Thoracic aorta endothelial cell (primary cell): ENCODE measurements around the gene DDX43. TPM values are rescaled to one million over a fixed set of nuclear protein-coding genes. Genes with fewer than 3 reads are reported as not detected.

Source experiments
- small RNA-seq: library from RNA; depleted of rRNA; stranded (forward); fragments of <200 nt; gene quantifications from one replicate; pipeline ENCODE3, GENCODE V24; 2012
- total RNA-seq: library from RNA; depleted of rRNA; stranded (reverse); fragments of >200 nt; gene quantifications from 2 replicates; pipeline ENCODE4 v1.2.3, GENCODE V29; 2012

DDX43 gene
- total RNA-seq: 0.66 and 0.72 TPM in 2 replicates

DNA sequence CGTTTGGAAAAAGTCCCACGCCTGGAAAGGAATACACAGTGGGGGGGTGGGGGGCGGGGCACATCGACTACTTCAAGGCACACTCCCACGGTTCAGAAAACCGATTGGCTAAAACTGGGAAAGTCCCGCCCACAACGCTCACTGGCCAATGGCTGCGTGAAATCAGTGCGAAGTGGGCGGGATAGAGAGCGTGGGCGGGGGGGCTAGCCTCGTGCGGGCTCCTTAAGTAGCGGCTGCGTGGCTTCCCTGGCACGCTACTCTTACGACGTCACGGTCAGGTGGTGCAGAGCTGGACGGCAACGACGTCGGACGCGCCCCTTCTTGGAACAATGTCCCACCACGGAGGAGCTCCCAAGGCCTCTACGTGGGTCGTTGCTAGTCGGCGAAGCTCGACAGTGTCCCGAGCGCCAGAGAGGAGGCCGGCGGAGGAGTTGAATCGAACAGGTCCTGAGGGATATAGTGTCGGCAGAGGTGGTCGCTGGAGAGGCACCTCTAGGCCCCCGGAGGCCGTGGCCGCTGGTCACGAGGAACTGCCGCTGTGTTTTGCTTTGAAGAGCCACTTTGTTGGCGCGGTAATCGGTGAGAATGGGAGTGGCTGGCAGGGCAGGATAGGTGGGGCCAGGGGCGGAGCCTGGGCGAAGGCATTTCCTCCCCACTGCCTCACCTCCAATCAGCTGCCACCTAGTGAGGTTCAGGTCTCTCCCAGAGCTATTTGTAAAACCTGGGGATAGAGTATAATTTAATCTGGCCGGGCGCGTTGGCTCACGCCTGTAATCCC is at the start of gene DDX43:
Gene DDX43, plus strand, starts transcription at position 252 of the 778 bp plus-strand sequence. Its CDS starts 78 bp downstream, at position 330.

DNA sequence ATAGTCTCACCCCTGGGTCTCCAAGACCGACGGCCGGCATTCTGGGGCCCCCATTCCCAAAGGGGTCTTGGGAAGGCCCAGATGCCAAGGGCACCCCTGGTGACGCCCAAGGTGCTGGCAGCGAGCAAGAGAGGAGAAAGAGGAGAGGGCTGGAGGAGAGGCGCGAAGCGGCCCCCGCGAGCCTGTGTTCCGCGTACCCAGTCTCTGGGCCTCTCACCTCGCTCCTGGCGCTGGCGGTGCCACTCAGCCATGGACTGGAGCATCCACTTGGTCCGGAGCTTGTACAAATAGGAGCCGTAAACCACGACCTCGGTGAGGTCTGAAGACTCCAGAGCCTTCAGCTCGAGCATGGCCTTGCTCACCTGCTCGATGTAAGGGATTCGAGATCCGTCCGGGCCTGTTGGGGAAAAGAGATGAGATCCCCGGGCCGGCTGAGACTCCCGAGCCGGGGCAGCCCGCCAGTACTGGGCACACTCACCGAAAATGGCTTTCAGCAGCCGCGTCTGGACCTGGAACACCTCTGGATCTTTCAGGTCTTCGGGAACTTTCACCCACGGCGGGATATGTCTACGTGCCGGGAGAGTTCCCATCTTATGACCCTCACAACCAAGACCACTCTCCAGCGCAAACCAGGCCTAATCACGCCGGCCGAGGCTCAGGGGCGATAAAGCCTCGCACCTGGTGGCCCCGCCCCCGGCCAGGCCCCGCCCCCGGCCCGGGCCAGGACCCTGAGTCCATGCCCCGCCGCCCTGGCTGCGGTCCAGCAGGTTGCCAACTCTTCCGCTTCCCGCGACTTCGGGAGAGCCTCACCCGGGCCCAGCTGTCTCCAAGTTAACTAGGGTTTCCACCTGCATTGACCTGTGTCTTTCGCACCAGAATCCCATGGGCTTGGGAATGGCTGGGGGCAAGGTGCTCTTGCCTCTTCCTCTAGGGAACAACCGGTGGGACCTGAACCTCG is 40.7 kb upstream of the DDX43 start, which contains the start of gene DPPA5:
Gene DPPA5, minus strand, starts transcription at position 641 of the 958 bp plus-strand sequence. Its CDS starts 51 bp downstream, at position 590.

DNA sequence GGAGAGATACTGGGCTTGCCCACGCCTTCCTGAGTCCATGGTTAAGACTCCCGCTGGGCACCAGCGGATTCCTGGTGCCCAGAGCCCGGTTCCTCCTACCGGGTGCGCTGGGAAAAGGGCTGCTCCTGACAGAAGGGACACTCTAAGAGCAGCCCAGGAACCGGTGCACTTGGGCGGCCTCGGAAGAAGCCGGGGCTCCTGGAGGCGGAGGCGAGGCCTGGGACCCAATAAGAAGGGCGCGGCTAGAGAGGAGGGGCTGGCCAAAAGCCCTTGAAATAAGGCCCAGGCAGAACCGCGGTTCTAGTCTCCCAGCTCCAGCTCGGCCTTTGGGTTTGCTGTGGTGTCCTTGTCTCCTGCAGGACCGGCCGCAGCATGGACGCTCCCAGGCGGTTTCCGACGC is 32.3 kb upstream of the DDX43 start, which contains the start of gene KHDC3L:
Gene KHDC3L, plus strand, starts transcription at position 301 of the 400 bp plus-strand sequence. Its CDS starts 72 bp downstream, at position 373.

GRCh38 chr6:73369563-73369962 is 25.1 kb upstream of the DDX43 start, which contains the start of gene OOEP:
TSS of gene OOEP (minus strand) at chr6:73369897. CDS start at chr6:73369792, 105 bp downstream.

DNA sequence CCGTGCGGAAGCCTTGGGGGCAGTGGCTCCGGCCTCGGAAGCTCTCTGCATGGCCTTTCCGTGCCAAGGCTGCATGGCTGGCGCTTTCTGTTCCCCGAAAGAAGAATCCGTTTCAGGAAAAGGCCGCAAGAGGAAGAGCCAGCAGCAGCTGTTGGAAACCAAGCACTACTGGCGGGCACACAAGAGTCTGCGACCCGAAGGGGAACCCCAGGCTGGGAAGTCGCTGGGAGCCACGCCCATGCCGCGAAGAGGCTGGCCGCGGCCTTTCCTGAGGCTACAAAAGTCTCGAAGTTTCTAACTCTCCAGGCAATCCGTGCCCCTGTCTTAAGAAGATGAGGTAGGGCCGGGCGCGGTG is 57.5 kb downstream of the DDX43 start, which contains the start of gene CGAS:
Gene CGAS, minus strand, starts transcription at position 191 of the 355 bp plus-strand sequence. Its CDS starts 116 bp downstream, at position 75.

DNA sequence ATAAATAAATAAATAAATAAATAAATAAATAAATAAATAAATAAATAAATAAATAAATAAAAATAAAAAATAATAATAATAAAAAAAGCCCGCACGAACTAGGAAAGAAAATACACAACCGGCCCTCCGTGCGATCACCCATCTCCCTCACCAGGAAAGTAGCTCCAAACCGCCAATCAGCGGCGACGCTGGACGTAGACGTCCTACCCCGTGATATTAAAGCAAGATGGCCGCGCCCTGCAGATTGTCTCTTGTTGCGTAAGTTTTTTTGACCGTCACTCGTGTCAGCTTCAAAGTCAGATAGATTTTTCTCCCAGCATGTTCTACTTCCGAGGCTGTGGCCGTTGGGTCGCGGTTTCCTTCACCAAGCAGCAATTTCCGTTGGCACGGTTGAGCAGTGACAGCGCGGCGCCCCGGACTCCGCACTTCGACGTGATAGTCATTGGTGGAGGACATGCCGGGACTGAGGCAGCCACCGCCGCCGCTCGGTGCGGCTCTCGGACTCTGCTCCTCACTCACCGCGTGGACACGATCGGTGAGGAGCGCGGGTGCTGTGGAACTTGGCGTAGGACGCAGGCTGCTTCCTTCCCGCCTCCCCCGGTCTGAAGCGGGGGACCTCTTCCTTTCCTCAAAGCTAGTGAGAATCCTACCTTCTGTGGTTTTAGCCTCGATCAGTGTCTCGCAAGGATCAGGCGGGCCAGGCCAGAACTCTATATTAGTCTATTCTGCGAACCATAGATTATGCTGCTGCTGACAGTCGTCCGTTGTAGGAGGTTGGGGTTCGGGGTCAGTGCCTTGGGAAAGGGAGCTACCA is 67.1 kb downstream of the DDX43 start, which contains the start of gene MTO1:
Gene MTO1, plus strand, starts transcription at position 201 of the 814 bp plus-strand sequence. Its CDS starts 118 bp downstream, at position 319.

Small RNA genes lying within 50 kb of the gene (small RNA-seq; reads per million reads assigned to genes)
- gene RNU6-975P (not detected), gene RPL39P3 (0.91 reads per million, percentile 15 among the genes with 10 or more reads in this experiment)

Other genes starting within 250 kb of the DDX43 start
- gene KHDC1L, start 169.3 kb upstream of the DDX43 start, total RNA-seq: not detected in 2 replicates
- 1.1 and 1.5 TPM in 2 replicates for gene KHDC1, start 131.6 kb upstream of the DDX43 start, total RNA-seq
- gene DPPA5, start 40.6 kb upstream of the DDX43 start, total RNA-seq: not detected in 2 replicates
- gene KHDC3L, start 32.2 kb upstream of the DDX43 start, total RNA-seq: not detected in 2 replicates
- gene OOEP, start 24.9 kb upstream of the DDX43 start, total RNA-seq: not detected in 2 replicates
- gene CGAS, start 57.5 kb downstream of the DDX43 start, total RNA-seq: 11.3 and 14.3 TPM in 2 replicates
- gene MTO1, start 66.9 kb downstream of the DDX43 start, total RNA-seq: 38.2 and 41.8 TPM in 2 replicates
- gene EEF1A1, start 126.2 kb downstream of the DDX43 start, total RNA-seq: 14,327 and 16,437 TPM in 2 replicates